GM19455 (cell line): ENCODE measurements around the gene MARCHF9.

ENCODE experiments used
- ATAC-seq: cut with Tn5 transposase; IDR thresholded peaks from one replicate; pipeline ENCODE4 v1.9.1; 2021; ENCODE audit not compliant: unreplicated experiment

MARCHF9 gene

GRCh38 chr12:57724003-57724935 is 30.6 kb upstream of the MARCHF9 start:
- no peak for ATAC-seq

DNA sequence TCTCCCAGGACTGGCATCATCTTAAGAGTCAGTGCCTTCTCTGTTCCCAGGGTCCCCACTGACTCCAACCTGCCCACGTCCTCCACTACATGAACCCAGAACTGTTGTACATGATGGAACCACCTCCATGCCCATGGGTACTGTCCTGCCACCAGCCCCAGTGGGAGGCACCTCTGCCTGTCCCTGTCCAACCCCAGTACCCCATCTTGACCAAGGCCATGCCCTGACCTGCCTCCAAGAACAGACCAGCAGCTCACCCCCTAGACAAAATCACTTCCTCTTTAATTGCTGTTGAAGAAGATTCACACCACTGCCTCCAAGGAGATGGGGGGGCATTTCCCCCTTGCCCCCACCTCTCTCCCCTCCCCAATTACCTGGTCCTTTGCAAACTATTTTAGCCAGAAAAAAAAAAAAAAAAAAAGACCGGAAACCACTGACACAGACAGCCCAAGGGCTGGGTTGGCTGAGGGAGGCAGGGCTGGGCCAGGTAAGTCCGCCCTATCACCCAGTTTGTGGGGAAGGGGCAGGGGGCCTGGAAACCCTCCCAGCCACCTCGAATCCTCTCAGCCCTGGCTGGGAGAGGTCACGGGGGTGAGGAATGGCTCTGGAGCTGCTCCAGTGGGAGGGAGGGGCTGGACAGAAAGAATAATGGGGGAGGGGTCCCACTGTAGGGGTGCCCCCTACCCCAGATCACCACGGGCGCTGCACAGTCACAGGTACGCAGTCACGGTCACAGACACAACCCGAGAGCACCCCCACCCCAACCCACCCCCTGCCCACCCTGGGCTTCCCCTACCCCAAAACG is 29.8 kb upstream of the MARCHF9 start:
- no peak for ATAC-seq

DNA sequence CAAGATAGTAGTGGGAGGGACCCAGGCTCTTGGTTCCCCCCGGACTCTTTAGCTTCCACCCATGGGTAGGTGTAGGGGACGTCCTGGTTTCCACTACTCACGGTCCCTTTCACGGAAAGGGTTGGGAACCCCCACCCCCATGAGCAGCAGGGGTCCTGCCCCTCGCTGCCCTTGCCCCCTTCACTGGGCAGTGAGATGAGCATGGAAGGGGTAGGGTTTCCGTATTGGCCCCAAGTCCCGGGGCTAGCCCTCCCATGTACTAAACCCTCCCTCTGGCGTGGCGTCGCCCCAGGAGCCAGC is 29.1 kb upstream of the MARCHF9 start:
- ATAC-seq: no peak

- no peak for ATAC-seq
These were observed 28.6 kb upstream of the MARCHF9 start for GRCh38 chr12:57726151-57726883.

DNA sequence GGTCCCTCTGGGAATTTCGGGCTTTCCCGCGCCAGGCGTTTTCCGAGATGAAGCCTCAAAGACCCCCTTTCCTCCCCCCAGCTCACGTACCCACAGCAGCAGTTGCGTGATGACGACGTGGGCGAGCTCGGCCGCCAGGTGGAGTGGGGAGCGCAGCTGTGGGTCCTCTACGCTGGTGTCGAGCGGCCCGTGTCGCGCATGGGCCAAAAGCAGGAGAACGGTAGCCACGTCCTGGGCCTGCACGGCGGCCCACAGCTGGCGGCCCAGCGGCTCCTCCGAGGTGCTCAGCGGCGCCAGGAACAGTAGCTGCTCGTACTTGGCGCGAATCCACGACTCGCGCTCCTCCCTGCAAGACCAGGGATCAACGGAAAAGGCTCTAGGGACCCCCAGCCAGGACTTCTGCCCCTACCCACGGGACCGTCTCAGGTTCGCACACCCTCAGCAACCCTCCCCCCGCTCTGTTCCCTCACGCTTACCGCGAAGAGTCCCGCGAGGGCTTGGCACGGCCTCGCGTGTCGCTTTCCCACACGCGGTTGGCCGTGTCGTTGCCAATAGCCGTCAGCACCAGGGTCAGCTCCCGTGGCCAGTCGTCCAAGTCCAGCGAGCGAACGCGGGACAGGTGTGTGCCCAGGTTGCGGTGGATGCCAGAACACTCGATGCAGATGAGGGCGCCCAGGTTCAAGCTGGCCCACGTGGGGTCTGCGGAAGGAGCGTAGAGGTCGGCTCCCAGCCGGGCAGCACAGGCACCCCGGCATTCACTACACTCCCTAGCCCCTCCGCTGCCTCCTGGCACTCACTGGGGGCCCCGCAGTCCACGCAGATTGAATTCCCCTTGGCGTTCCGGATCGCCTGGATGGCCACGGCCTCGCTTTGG is 27.8 kb upstream of the MARCHF9 start:
- ATAC-seq: no peak

DNA sequence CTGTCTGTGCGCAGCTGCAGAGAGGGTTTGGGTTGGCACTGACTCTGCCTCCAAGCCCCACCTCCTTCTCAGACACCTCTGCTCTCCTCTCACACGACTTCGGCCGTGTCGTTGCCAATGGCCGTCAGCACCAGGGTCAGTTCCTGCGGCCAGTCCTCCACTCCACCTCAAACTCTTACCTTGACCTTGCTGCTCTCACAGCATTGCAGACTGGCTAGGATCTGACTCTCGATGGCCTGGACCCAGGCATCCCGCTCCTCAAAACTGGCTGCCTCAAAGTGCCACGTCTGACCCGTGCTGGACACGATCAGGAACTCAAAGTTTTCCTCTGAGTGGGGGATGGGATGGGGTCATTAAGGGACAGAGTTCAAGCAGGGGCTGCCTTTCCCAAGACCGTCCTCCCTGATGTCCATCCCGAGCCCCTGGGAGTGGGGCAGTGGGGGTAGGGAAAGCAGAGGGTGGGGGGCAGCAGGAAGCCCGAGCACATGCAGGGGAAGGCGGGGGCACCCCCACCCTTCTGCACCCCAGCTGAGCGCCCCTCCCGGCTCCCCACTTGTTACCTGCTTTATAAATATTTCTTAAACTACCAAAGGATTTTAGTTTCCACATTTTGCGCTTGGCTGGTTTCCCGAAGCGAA is 27.0 kb upstream of the MARCHF9 start:
- ATAC-seq: no peak

- no peak for ATAC-seq
These were observed 25.5 kb upstream of the MARCHF9 start for GRCh38 chr12:57729321-57729844.

- ATAC-seq: no peak
These were observed 24.4 kb upstream of the MARCHF9 start for GRCh38 chr12:57730336-57731067.

DNA sequence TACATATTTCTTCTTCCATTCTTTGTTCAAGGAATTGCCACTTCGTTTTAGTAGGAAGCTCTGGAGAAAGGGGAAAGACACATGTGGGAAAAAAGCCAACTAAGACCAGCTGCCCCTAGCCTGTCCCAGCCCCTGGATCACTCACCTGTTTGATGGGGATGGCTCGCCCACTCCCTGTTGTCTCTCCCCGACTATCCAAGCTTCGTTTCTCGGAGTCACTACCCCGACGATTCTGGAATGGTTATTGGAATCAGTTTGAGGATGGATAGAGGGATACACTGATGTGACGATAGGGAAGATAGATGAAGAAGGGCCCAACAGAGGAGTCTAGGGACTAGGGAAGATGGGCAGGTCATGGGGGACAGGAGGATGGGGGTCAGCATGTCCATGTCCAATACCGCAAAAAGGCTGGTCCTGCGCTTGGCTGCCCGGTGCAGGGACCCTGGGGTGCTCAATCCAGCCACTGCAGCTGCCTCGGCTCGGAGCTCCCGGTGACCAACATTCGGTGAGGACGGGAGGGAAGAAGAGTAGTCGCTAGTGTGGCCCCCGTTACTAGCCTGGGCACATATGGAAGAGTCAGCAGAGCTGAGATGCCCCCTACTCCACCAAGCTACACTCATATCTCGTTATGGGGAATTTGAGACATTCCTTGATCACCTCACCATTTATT is 23.4 kb upstream of the MARCHF9 start:
- ATAC-seq: no peak

DNA sequence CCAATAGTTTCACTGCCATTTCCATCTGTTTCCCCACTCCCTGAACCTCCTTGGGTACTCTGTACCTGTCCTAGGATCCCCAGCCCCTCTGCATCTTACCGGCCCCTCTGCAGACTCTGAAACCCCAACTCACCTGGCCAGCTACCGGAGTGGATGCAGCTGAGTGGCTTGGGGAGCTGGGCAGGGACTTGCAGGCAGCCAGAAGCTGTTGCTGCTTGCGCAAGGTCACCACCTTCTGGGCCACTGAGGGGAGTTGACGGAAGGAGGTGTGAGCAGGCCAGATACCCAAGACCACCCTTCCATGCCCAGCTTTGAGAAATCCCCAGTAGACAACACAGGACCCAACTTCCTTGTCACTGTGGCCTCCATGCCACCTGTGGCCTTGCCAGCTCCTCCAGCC is 22.6 kb upstream of the MARCHF9 start:
- ATAC-seq: no peak

- ATAC-seq: no peak
These were observed 21.9 kb upstream of the MARCHF9 start for GRCh38 chr12:57732726-57733593.

- no peak for ATAC-seq
These were observed 21.0 kb upstream of the MARCHF9 start for GRCh38 chr12:57733928-57734327.

DNA sequence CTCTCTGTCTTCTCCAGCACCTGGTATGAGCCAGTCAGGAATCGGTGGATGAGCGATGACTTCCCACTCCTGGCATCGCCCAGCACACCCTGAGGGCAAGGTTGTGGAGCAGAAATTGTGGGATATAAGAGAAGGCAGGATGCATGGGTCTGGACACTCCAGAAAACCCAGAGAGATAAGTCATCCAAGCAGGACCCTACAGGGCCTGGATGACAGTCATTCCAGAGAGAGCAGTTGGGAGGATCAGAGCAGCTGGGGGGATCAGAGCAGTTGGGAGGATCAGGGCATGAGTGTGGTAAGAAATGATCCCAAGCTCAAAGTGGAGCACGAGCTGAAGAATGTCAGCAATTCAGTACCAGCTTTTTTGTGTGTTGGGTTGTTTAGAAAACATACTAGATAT is 20.3 kb upstream of the MARCHF9 start:
- no peak for ATAC-seq

DNA sequence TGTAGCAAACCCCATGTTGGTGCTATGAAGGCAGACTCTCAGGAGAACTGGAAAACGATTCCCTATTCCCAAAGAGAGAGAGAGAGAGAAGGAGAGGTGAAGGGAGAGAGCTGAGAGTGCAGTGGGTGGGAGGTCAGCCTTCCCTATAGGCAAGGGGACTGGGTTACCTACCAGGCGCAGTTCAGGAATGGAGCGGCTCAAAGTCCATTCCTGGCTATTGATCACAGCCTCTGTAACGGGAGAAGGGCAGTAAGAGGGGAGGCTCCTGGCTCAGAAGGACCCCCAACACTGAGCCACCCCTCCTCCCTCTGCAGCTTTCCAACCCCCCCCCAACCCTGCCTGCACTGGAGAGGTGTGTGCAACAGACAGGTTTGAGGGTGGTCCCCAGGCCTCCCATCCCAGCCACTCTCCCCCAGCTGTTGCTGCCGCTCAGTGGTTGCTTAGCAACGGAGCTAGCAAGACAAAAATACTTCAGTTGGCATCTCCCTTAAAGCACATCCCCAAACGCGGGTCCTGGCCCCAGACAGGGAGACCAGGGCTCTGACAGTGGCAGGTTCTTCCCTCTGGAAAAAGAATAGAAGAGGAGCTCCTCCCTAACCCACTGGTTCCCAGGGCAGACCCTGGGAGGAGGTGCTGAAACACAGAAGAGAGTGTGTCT is 19.6 kb upstream of the MARCHF9 start:
- ATAC-seq: no peak

- no peak for ATAC-seq
These were observed 18.8 kb upstream of the MARCHF9 start for GRCh38 chr12:57735952-57736740.

- no peak for ATAC-seq
These were observed 18.0 kb upstream of the MARCHF9 start for GRCh38 chr12:57736741-57737466.
